Erythroblast (primary cell): Measurements from ENCODE around the gene ESPL1.

ENCODE experiments used
- DNase-seq, 2 experiments: peaks; one replicate each; lab custom pipeline; 2025; lab: John Stamatoyannopoulos, UW
- GATA1 ChIP-seq: IDR thresholded peaks from 2 replicates; pipeline ENCODE4 v1.6.1; 2011; ENCODE audit warnings: low read depth, mild to moderate bottlenecking, control low read depth, low read length, moderate library complexity
- POLR2A ChIP-seq: IDR thresholded peaks from 2 replicates; pipeline ENCODE4 v1.6.1; 2011; ENCODE audit warnings: mild to moderate bottlenecking, low read length

ESPL1 gene

GRCh38 chr12:53225635-53226424 is 42.3 kb upstream of the ESPL1 start:
- no peak for DNase-seq
- no peak for TF ChIP-seq GATA1
- no peak for TF ChIP-seq POLR2A

GRCh38 chr12:53226815-53227214 is 41.3 kb upstream of the ESPL1 start:
- TF ChIP-seq GATA1: no peak
- TF ChIP-seq POLR2A: no peak

GRCh38 chr12:53227341-53227740 is 40.8 kb upstream of the ESPL1 start:
- no peak for DNase-seq
- TF ChIP-seq POLR2A (no peak), GATA1 (no peak)

More at GRCh38 chr12:53226815-53227214, 41.3 kb upstream of the ESPL1 start:
- no peak for DNase-seq

- no peak for TF ChIP-seq GATA1
- TF ChIP-seq POLR2A: no peak
- DNase-seq: no peak
Observed at GRCh38 chr12:53227836-53228235, 40.3 kb upstream of the ESPL1 start.

- no peak for TF ChIP-seq GATA1
- no peak for TF ChIP-seq POLR2A
- DNase-seq: no peak
Observed at GRCh38 chr12:53229454-53229853, 38.6 kb upstream of the ESPL1 start.

- DNase-seq: no peak
- TF ChIP-seq GATA1 (no peak), POLR2A (no peak)
Observed at GRCh38 chr12:53230108-53230845, 37.8 kb upstream of the ESPL1 start.

GRCh38 chr12:53231671-53231920 is 36.5 kb upstream of the ESPL1 start:
- no peak for TF ChIP-seq POLR2A
- TF ChIP-seq GATA1: no peak
- no peak for DNase-seq

GRCh38 chr12:53231921-53232645 is 36.0 kb upstream of the ESPL1 start, which contains the start of gene RARG:
TSS of gene RARG (minus strand) at chr12:53232209. CDS start at chr12:53227545, 4,664 bp downstream.
- DNase-seq: peak in 1 of 2 experiments; percentile 46

GRCh38 chr12:53232646-53233461 is 35.2 kb upstream of the ESPL1 start:
- DNase-seq: peak; percentile 43 to 45
- TF ChIP-seq GATA1 (no peak), POLR2A (peak; percentile 10)

More at GRCh38 chr12:53231921-53232645, 36.0 kb upstream of the ESPL1 start, which contains the start of gene RARG:
- TF ChIP-seq GATA1 (no peak), POLR2A (no peak)

- TF ChIP-seq POLR2A (no peak), GATA1 (no peak)
- DNase-seq: no peak
Observed at GRCh38 chr12:53233671-53234121, 34.4 kb upstream of the ESPL1 start.

GRCh38 chr12:53234271-53234914 is 33.7 kb upstream of the ESPL1 start:
- DNase-seq: no peak
- TF ChIP-seq GATA1: no peak
- no peak for TF ChIP-seq POLR2A

- no peak for TF ChIP-seq POLR2A
- no peak for TF ChIP-seq GATA1
- DNase-seq: no peak
Observed at GRCh38 chr12:53235164-53235563, 32.9 kb upstream of the ESPL1 start.
